H1 (cell line): Measurements from ENCODE around the gene FGR. TPM values are rescaled to one million over a fixed set of nuclear protein-coding genes. Genes with fewer than 3 reads are reported as not detected.

Experiments
- ASH2L ChIP-seq: fragments of 200-600, 300-600 bp; sonication (generic); IDR thresholded peaks from one replicate; pipeline ENCODE4 v1.7.1; 2017; ENCODE audit warnings: low read length
- ATF2 ChIP-seq: IDR thresholded peaks from 2 replicates; pipeline ENCODE4 v1.6.1; 2012; ENCODE audit warnings: low read length, inconsistent platforms
- BACH1 ChIP-seq: IDR thresholded peaks from 2 replicates; pipeline ENCODE4 v1.6.1; 2012; ENCODE audit warnings: low read length, improper control_type of control experiment
- BCL11A ChIP-seq, 2 experiments: IDR thresholded peaks; one replicate each; pipeline ENCODE4 v1.6.1; 2011; ENCODE audit warnings: low read depth in 2 of 2, low read length in 2 of 2, mild to moderate bottlenecking in 2 of 2
- BRCA1 ChIP-seq: IDR thresholded peaks from 2 replicates; pipeline ENCODE4 v1.6.1; 2012; ENCODE audit warnings: low read depth, low read length, improper control_type of control experiment
- CEBPB ChIP-seq: IDR thresholded peaks from 2 replicates; pipeline ENCODE4 v1.6.1; 2012; ENCODE audit warnings: low read depth, low read length
- CHD1 ChIP-seq: IDR thresholded peaks from 2 replicates; pipeline ENCODE4 v1.6.1; 2012; ENCODE audit warnings: low read depth, low read length, improper control_type of control experiment
- CHD2 ChIP-seq: IDR thresholded peaks from 2 replicates; pipeline ENCODE4 v1.6.1; 2012; ENCODE audit warnings: low read length, improper control_type of control experiment
- CTCF ChIP-seq, 3 experiments: IDR thresholded peaks; 1 replicate in 2 of 3; 2 replicates in 1 of 3; pipeline versions ENCODE4 v1.5.1 to v1.6.1; 2011; ENCODE audit warnings: low read length in 3 of 3, mild to moderate bottlenecking in 3 of 3, inconsistent platforms in 2 of 3, low read depth in 1 of 3, moderate library complexity in 1 of 3; ENCODE audit not compliant: insufficient read depth in 1 of 3; ENCODE audit errors: control extremely low read depth in 1 of 3
- FOSL1 ChIP-seq: IDR thresholded peaks from 2 replicates; pipeline ENCODE4 v1.6.1; 2011; ENCODE audit warnings: mild to moderate bottlenecking, low read depth, low read length, moderate library complexity; ENCODE audit not compliant: insufficient read depth
- HDAC2 ChIP-seq, 2 experiments: fragments of 300-600 bp in 1 of 2; sonication (generic) in 1 of 2; IDR thresholded peaks; 2 replicates each; pipeline ENCODE4 v1.6.1; 2011 to 2012; ENCODE audit warnings: low read depth in 2 of 2, low read length in 2 of 2, mild to moderate bottlenecking in 2 of 2, moderate library complexity in 2 of 2, borderline replicate concordance in 1 of 2, inconsistent platforms in 1 of 2
- JUN ChIP-seq: IDR thresholded peaks from 2 replicates; pipeline ENCODE4 v1.6.1; 2011; ENCODE audit warnings: low read depth, mild to moderate bottlenecking, improper control_type of control experiment, low read length
- NANOG ChIP-seq: IDR thresholded peaks from 2 replicates; pipeline ENCODE4 v1.6.1; 2011; ENCODE audit warnings: low read length, low read depth, mild to moderate bottlenecking, inconsistent platforms; ENCODE audit not compliant: insufficient read depth, poor library complexity, severe bottlenecking
- POLR2A ChIP-seq, 2 experiments: IDR thresholded peaks; 1 replicate in 1 of 2; 2 replicates in 1 of 2; pipeline ENCODE4 v1.6.1; 2011; ENCODE audit warnings: low read depth in 2 of 2, low read length in 2 of 2, mild to moderate bottlenecking in 2 of 2; ENCODE audit errors: control extremely low read depth in 1 of 2
- POLR2AphosphoS5 ChIP-seq: IDR thresholded peaks from 2 replicates; pipeline ENCODE4 v1.6.1; 2011; ENCODE audit warnings: low read depth, low read length
- POU5F1 ChIP-seq: IDR thresholded peaks from 2 replicates; pipeline ENCODE4 v1.6.1; 2011; ENCODE audit warnings: low read depth, mild to moderate bottlenecking, low read length, moderate library complexity
- RBBP5 ChIP-seq: IDR thresholded peaks from 2 replicates; pipeline ENCODE4 v1.7.1; 2012; ENCODE audit warnings: low read depth, mild to moderate bottlenecking, inconsistent platforms, low read length, moderate library complexity, borderline replicate concordance
- RFX5 ChIP-seq: IDR thresholded peaks from 2 replicates; pipeline ENCODE4 v1.6.1; 2011; ENCODE audit warnings: low read depth, low read length, improper control_type of control experiment, borderline replicate concordance
- SAP30 ChIP-seq: fragments of 300-600 bp; sonication (generic); IDR thresholded peaks from 2 replicates; pipeline ENCODE4 v1.7.1; 2012; ENCODE audit warnings: low read length, moderate library complexity, mild to moderate bottlenecking, inconsistent platforms; ENCODE audit not compliant: insufficient read depth, insufficient replicate concordance
- SIRT6 ChIP-seq: IDR thresholded peaks from one replicate; pipeline ENCODE4 v1.7.1; 2012; ENCODE audit warnings: low read length, inconsistent platforms
- SIX5 ChIP-seq: IDR thresholded peaks from 2 replicates; pipeline ENCODE4 v1.6.1; 2011; ENCODE audit warnings: mild to moderate bottlenecking, low read depth, low read length
- SP4 ChIP-seq: IDR thresholded peaks from 2 replicates; pipeline ENCODE4 v1.6.1; 2012; ENCODE audit warnings: low read length, inconsistent platforms
- ZNF274 ChIP-seq: IDR thresholded peaks from 2 replicates; pipeline ENCODE4 v1.7.0; 2012; ENCODE audit warnings: low read length, borderline replicate concordance; ENCODE audit errors: extremely low read depth
- polyA plus RNA-seq, 7 experiments: library from polyadenylated mRNA; depleted of rRNA in 3 of 7; stranded (reverse) in 5 of 7; unstranded in 2 of 7; fragments of >200 nt in 5 of 7; fragments of 200-250 nt in 2 of 7; gene quantifications; 1 replicate in 5 of 7; 2 replicates in 1 of 7; 4 replicates in 1 of 7; pipeline versions ENCODE4 v1.2.1 to v1.2.3, GENCODE V29; 2011 to 2013; ENCODE audit warnings: missing spikeins in 2 of 7, mixed read lengths in 2 of 7
- total RNA-seq: library from RNA; stranded (reverse); fragmentation: NEBNext Ultra II Directional; extraction: Animal tissue kit (Norgen Biotek cat#: 25700); gene quantifications from 2 replicates; pipeline ENCODE4 v1.2.1, GENCODE V29; 2021

The FGR gene
- total and polyA plus RNA-seq, 2 of the 8 experiments (the other 6 are each of a cell fraction or from before 2014, with no cell fraction given): 0.22 to 0.95 TPM

GRCh38 chr1:27570784-27571183, 64.2 kb downstream of the FGR start (continued):
- TF ChIP-seq NANOG (no peak), POLR2A (IDR thresholded peaks at IDR 0.05; ENCODE audit: control extremely low read depth in 1 of 2, low read depth in 2 of 2, low read length in 2 of 2) (peak in 1 of 2 experiments; percentile 50; a peak in 1 of 3 replicates), BACH1 (no peak), ATF2 (no peak), CEBPB (no peak), CTCF (IDR thresholded peaks at IDR 0.05; ENCODE audit: control extremely low read depth in 1 of 3, insufficient read depth in 1 of 3, low read depth in 1 of 3, low read length in 3 of 3) (no peak), SAP30 (no peak), ZNF274 (no peak), ASH2L (peak; percentile 58), SIRT6 (no peak), RFX5 (no peak), BCL11A (IDR thresholded peaks at IDR 0.05; ENCODE audit: low read depth in 2 of 2, low read length in 2 of 2) (no peak), BRCA1 (no peak), FOSL1 (no peak), SP4 (no peak), CHD2 (no peak), HDAC2 (IDR thresholded peaks at IDR 0.05; ENCODE audit: borderline replicate concordance in 1 of 2, low read depth in 2 of 2, low read length in 2 of 2) (no peak), JUN (no peak), CHD1 (no peak), POLR2AphosphoS5 (no peak), RBBP5 (no peak), POU5F1 (no peak), SIX5 (no peak)
